Activated CD8-positive, alpha-beta memory T cell treated with anti-CD3 and anti-CD28 coated beads, Interleukin-2, amount 50 U/mL, for 1 hour (primary cell): Measurements from ENCODE around the gene RPS27.
"Not testable (repeated sequence)": the region's sequence is repeated elsewhere in the genome, so short reads cannot be mapped to it uniquely, and the experiment has no call there.

Source experiments
- DNase-seq: peaks from one replicate; pipeline ENCODE4 v3.0.0-alpha.2; 2020; ENCODE audit errors: extremely low read depth

The RPS27 gene

GRCh38 chr1:153961421-153961820 lies 29.1 kb upstream of the RPS27 start:
- DNase-seq = no peak

- DNase-seq = no peak
Observed at GRCh38 chr1:153962088-153963029, 28.2 kb upstream of the RPS27 start.

GRCh38 chr1:153963030-153963849 lies 27.3 kb upstream of the RPS27 start, which contains the start of gene SLC39A1:
Gene SLC39A1 (minus strand): TSS chr1:153963537. CDS start chr1:153962715, 822 bp downstream.
- DNase-seq = peak; percentile 88

- no peak for DNase-seq
Observed at GRCh38 chr1:153963850-153964331, 26.7 kb upstream of the RPS27 start.

- no peak for DNase-seq
Observed at GRCh38 chr1:153967107-153967999, 23.2 kb upstream of the RPS27 start, which contains the start of gene CREB3L4. Gene CREB3L4 (plus strand): TSS chr1:153967902. CDS start chr1:153968526, 624 bp downstream.

- no peak for DNase-seq
Observed at GRCh38 chr1:153968000-153968363, 22.6 kb upstream of the RPS27 start.

GRCh38 chr1:153968408-153968807 lies 22.2 kb upstream of the RPS27 start:
- DNase-seq = no peak

- no peak for DNase-seq
Observed at GRCh38 chr1:153968972-153969371, 21.6 kb upstream of the RPS27 start.

- no peak for DNase-seq
Observed at GRCh38 chr1:153970346-153970745, 20.2 kb upstream of the RPS27 start.

- DNase-seq = no peak
Observed at GRCh38 chr1:153973071-153973470, 17.5 kb upstream of the RPS27 start.

- DNase-seq = no peak
Observed at GRCh38 chr1:153973525-153973924, 17.0 kb upstream of the RPS27 start.

- DNase-seq = no peak
Observed at GRCh38 chr1:153976819-153977249, 13.7 kb upstream of the RPS27 start.

- peak; percentile 58 for DNase-seq
Observed at GRCh38 chr1:153977250-153978240, 13.0 kb upstream of the RPS27 start, which contains the start of gene JTB. Gene JTB (minus strand): TSS chr1:153977674. CDS start chr1:153977252, 422 bp downstream.

GRCh38 chr1:153978274-153978909 lies 12.2 kb upstream of the RPS27 start:
- DNase-seq = no peak

- not testable (repeated sequence) for DNase-seq
Observed at GRCh38 chr1:153979091-153979490, 11.5 kb upstream of the RPS27 start.

- not testable (repeated sequence) for DNase-seq
Observed at GRCh38 chr1:153981735-153982134, 8.8 kb upstream of the RPS27 start.

GRCh38 chr1:153984123-153984894 lies 6.3 kb upstream of the RPS27 start:
- no peak for DNase-seq

GRCh38 chr1:153985341-153985912 lies 5.1 kb upstream of the RPS27 start:
- DNase-seq = no peak
